ENCODE data around the gene FOXD2. TPM values are rescaled to one million over a fixed set of nuclear protein-coding genes. Genes with fewer than 3 reads are reported as not detected.

The FOXD2 gene
- total and polyA plus RNA-seq, 2 experiments from 2014 or later: 1.0 to 1.6 TPM

DNA sequence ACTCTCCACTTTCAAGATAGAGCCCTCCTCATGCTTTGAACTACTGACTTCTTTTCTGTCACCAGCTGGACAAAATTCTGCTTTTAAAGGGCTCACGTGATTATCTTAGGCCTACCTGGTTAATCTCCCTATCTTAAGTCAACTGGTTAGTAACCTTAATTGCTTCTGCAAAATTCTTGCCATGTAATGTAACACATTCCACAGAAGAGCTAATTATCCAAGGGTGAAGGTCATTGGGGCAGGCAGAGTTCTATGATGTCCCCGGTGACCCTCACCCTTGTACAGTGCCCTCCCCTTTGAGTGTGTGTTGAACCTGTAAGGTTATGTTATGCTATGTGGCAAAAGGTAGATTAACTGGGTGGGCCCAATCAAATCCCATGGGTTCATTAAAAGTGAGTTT, 47.0 kb upstream of the FOXD2 start:
- Histone ChIP-seq H3K4me1 (ENCODE audit: insufficient read depth) (peaks cover 15% of the 10 kb centered on the region), H3K9me3 (ENCODE audit: low read depth) (no peaks in the 10 kb centered on the region), H3K4me2 (no peak overlapping the region), H3K27ac (peak overlapping the region; percentile 44), H4K20me1 (ENCODE audit: insufficient read depth, poor library complexity, severe bottlenecking) (no peaks in the 10 kb centered on the region), H3K79me2 (no peaks in the 10 kb centered on the region), H3K36me3 (replicated peaks; ENCODE audit: insufficient read depth, low read depth) (no peaks in the 10 kb centered on the region), H3K27me3 (no peaks in the 10 kb centered on the region), H2AFZ (no peak overlapping the region), H3K4me3 (no peak overlapping the region), H3K9me2 (replicated peaks; ENCODE audit: insufficient read depth) (no peaks in the 10 kb centered on the region)
- no peak for TF ChIP-seq EZH2 (IDR thresholded peaks at IDR 0.05; ENCODE audit: borderline replicate concordance)
- TF ChIP-seq EZH2phosphoT487 (IDR thresholded peaks at IDR 0.05; ENCODE audit: low read depth, severe bottlenecking, unreplicated experiment): no peak
- TF ChIP-seq, protein P1, sequence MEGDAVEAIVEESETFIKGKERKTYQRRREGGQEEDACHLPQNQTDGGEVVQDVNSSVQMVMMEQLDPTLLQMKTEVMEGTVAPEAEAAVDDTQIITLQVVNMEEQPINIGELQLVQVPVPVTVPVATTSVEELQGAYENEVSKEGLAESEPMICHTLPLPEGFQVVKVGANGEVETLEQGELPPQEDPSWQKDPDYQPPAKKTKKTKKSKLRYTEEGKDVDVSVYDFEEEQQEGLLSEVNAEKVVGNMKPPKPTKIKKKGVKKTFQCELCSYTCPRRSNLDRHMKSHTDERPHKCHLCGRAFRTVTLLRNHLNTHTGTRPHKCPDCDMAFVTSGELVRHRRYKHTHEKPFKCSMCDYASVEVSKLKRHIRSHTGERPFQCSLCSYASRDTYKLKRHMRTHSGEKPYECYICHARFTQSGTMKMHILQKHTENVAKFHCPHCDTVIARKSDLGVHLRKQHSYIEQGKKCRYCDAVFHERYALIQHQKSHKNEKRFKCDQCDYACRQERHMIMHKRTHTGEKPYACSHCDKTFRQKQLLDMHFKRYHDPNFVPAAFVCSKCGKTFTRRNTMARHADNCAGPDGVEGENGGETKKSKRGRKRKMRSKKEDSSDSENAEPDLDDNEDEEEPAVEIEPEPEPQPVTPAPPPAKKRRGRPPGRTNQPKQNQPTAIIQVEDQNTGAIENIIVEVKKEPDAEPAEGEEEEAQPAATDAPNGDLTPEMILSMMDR (IDR thresholded peaks at IDR 0.05; ENCODE audit: poor library complexity): no peak
- WGBS (ENCODE audit: low lambda C conversion rate, missing lambda C conversion rate): 39% methylated on average over 2 of the region's 2 CpGs
- DNase-seq (ENCODE audit: low spot score): peak; percentile 49

- TF ChIP-seq, protein P1 (IDR thresholded peaks at IDR 0.05; ENCODE audit: poor library complexity): no peak
- TF ChIP-seq EZH2 (IDR thresholded peaks at IDR 0.05; ENCODE audit: borderline replicate concordance) (no peak), EZH2phosphoT487 (IDR thresholded peaks at IDR 0.05; ENCODE audit: low read depth, severe bottlenecking, unreplicated experiment) (no peak)
- Histone ChIP-seq H3K27ac (no peak overlapping the region), H3K4me2 (no peak overlapping the region), H3K4me3 (no peak overlapping the region), H4K20me1 (ENCODE audit: insufficient read depth, poor library complexity, severe bottlenecking) (no peaks in the 10 kb centered on the region), H3K27me3 (no peaks in the 10 kb centered on the region), H3K4me1 (ENCODE audit: insufficient read depth) (peaks cover 7% of the 10 kb centered on the region), H3K36me3 (replicated peaks; ENCODE audit: insufficient read depth, low read depth) (no peaks in the 10 kb centered on the region), H3K79me2 (no peaks in the 10 kb centered on the region), H3K9me3 (ENCODE audit: low read depth) (no peaks in the 10 kb centered on the region), H2AFZ (no peak overlapping the region), H3K9me2 (replicated peaks; ENCODE audit: insufficient read depth) (no peaks in the 10 kb centered on the region)
- DNase-seq (ENCODE audit: low spot score): no peak
- 75% methylated on average over 5 of the region's 5 CpGs for WGBS (ENCODE audit: low lambda C conversion rate, missing lambda C conversion rate)
Observed at GRCh38 chr1:47393141-47393540, 44.7 kb upstream of the FOXD2 start.

DNA sequence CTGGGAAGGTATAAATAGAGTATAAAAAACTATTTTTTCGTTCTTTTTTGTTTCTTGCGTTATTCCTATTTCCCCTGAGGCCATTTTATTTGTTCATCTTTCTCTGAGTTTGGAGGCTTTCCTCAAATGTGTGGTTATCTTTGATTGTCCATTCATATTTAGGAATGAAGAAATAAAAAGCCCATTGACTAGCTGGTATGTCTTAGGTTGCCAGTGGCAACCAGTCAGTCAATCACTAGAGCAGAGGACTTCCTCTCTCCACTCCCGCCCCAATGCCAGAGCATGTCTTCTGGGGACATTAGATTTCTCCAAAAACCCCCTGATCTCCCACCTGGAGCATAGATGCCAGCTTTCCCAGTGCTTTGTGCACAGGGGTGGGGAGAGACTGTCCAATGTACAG, 42.4 kb upstream of the FOXD2 start:
- Histone ChIP-seq H3K4me3 (no peak overlapping the region), H3K27ac (no peak overlapping the region), H2AFZ (no peak overlapping the region), H3K9me3 (ENCODE audit: low read depth) (no peaks in the 10 kb centered on the region), H3K36me3 (replicated peaks; ENCODE audit: insufficient read depth, low read depth) (no peaks in the 10 kb centered on the region), H3K4me2 (no peak overlapping the region), H3K27me3 (peaks cover 5% of the 10 kb centered on the region), H4K20me1 (ENCODE audit: insufficient read depth, poor library complexity, severe bottlenecking) (no peaks in the 10 kb centered on the region), H3K4me1 (ENCODE audit: insufficient read depth) (no peaks in the 10 kb centered on the region), H3K79me2 (no peaks in the 10 kb centered on the region), H3K9me2 (replicated peaks; ENCODE audit: insufficient read depth) (no peaks in the 10 kb centered on the region)
- no peak for DNase-seq (ENCODE audit: low spot score)
- TF ChIP-seq EZH2 (IDR thresholded peaks at IDR 0.05; ENCODE audit: borderline replicate concordance) (no peak), EZH2phosphoT487 (IDR thresholded peaks at IDR 0.05; ENCODE audit: low read depth, severe bottlenecking, unreplicated experiment) (no peak)
- TF ChIP-seq, protein P1 (IDR thresholded peaks at IDR 0.05; ENCODE audit: poor library complexity): no peak
- WGBS (ENCODE audit: low lambda C conversion rate, missing lambda C conversion rate): 87% methylated on average over 3 of the region's 3 CpGs
